GM12878 (cell line): ENCODE results near the gene NDST4. TPM values are rescaled to one million over a fixed set of nuclear protein-coding genes. Genes with fewer than 3 reads are reported as not detected.

Experiments used
- ATAC-seq: fragments of 200-7000 bp; cut with Tn5 transposase; 3 replicates; pipeline ENCODE4 v1.9.1; 2020; ENCODE audit warnings: mild to moderate bottlenecking, moderate library complexity
- BruUV-seq: library from RNA; stranded (reverse); fragments of 400-500 nt; replicated peaks from 2 replicates; lab custom pipeline; 2021; lab: Mats Ljungman, UMichigan
- CTCF ChIA-PET: fragments of 300-600 bp; sonication (Branson Sonifier 250); formaldehyde crosslinking; extraction: SDS; loops from one replicate; lab custom pipeline; 2021; ENCODE audit warnings: inconsistent platforms; lab: Yijun Ruan, JAX
- POLR2A ChIA-PET: fragments of 350-600 bp; formaldehyde crosslinking; extraction: SDS; loops from one replicate; lab custom pipeline; 2021; ENCODE audit warnings: inconsistent platforms; lab: Charles Lee
- RAD21 ChIA-PET: fragments of 300-600 bp; sonication (Branson Sonifier 250); formaldehyde crosslinking; loops from one replicate; lab custom pipeline; 2023; ENCODE audit warnings: antibody characterized with exemption; ENCODE audit not compliant: unreplicated experiment; lab: Charles Lee
- SMC1A ChIA-PET: fragments of 300-600 bp; sonication (Branson Sonifier 250); formaldehyde crosslinking; loops from one replicate; lab custom pipeline; 2023; ENCODE audit not compliant: unreplicated experiment, uncharacterized antibody; lab: Charles Lee
- DNase-seq: peaks from one replicate; pipeline ENCODE4 v3.0.0-alpha.2; 2011; ENCODE audit warnings: low read depth, low spot score
- FAIRE-seq: peaks from 3 replicates; lab custom pipeline; 2011; peaks lifted over from hg19 to GRCh38; lab: Jason Lieb, UNC
- H2AFZ ChIP-seq: 2 replicates; pipeline ENCODE4 v1.6.0; 2011; ENCODE audit warnings: low read depth, low read length, control low read depth; ENCODE audit not compliant: control insufficient read depth
- H3K27ac ChIP-seq: 2 replicates; pipeline ENCODE4 v1.5.1; 2011; ENCODE audit warnings: control low read depth; ENCODE audit not compliant: control insufficient read depth, insufficient read depth
- H3K27me3 ChIP-seq, 2 experiments: replicated peaks in 1 of 2; 2 replicates each; pipeline versions ENCODE4 v1.6.0 to v1.6.1; 2011; ENCODE audit warnings: low read length in 1 of 2; ENCODE audit not compliant: control insufficient read depth in 2 of 2, insufficient read depth in 2 of 2
- H3K36me3 ChIP-seq, 2 experiments: 2 replicates each; pipeline ENCODE4 v1.5.1; 2011; ENCODE audit warnings: low read length in 1 of 2; ENCODE audit not compliant: control insufficient read depth in 2 of 2, insufficient read depth in 2 of 2
- H3K4me1 ChIP-seq: 2 replicates; pipeline ENCODE4 v1.6.1; 2011; ENCODE audit warnings: mild to moderate bottlenecking, low read length, moderate library complexity, mixed read lengths; ENCODE audit not compliant: control insufficient read depth, insufficient read depth
- H3K4me2 ChIP-seq: 2 replicates; pipeline ENCODE4 v1.6.0; 2011; ENCODE audit warnings: control low read depth; ENCODE audit not compliant: control insufficient read depth, insufficient read depth
- H3K4me3 ChIP-seq: fragments of 200-600 bp; sonication (generic); 2 replicates; pipeline ENCODE4 v1.5.1; 2016
- H3K79me2 ChIP-seq: 2 replicates; pipeline ENCODE4 v1.6.0; 2011; ENCODE audit warnings: low read length; ENCODE audit not compliant: control insufficient read depth, insufficient read depth
- H3K9ac ChIP-seq: 2 replicates; pipeline ENCODE4 v1.8.0; 2011; ENCODE audit warnings: low read length, control low read depth, mixed read lengths; ENCODE audit not compliant: control insufficient read depth, insufficient read depth
- H3K9me3 ChIP-seq: replicated peaks from 3 replicates; pipeline ENCODE4 v1.5.1; 2011; ENCODE audit warnings: mild to moderate bottlenecking, low read length; ENCODE audit not compliant: control insufficient read depth, insufficient read depth
- H4K20me1 ChIP-seq: 2 replicates; pipeline ENCODE4 v1.6.0; 2011; ENCODE audit not compliant: control insufficient read depth, insufficient read depth
- CEBPB ChIP-seq, 2 experiments: fragments of 150-350 bp in 1 of 2; IDR thresholded peaks; 2 replicates each; pipeline ENCODE4 v1.6.1; 2012 to 2014; ENCODE audit warnings: low read depth in 2 of 2, low read length in 2 of 2, borderline replicate concordance in 1 of 2, inconsistent platforms in 1 of 2
- CREM ChIP-seq: IDR thresholded peaks from 2 replicates; pipeline ENCODE4 v1.6.1; 2014; ENCODE audit warnings: antibody characterized with exemption, low read depth
- EP300 ChIP-seq, 2 experiments: fragments of 150-350 bp in 1 of 2; IDR thresholded peaks; 2 replicates each; pipeline ENCODE4 v1.6.1; 2011 to 2012; ENCODE audit warnings: low read depth in 2 of 2, low read length in 2 of 2, borderline replicate concordance in 1 of 2, improper control_type of control experiment in 1 of 2, inconsistent platforms in 1 of 2; ENCODE audit not compliant: control insufficient read depth in 1 of 2
- FOS ChIP-seq: IDR thresholded peaks from 3 replicates; pipeline ENCODE4 v1.6.1; 2011; ENCODE audit warnings: borderline replicate concordance; ENCODE audit not compliant: insufficient read length; ENCODE audit errors: extremely low read depth
- HDAC2 ChIP-seq: fragments of 200-600 bp; sonication (generic); IDR thresholded peaks from 2 replicates; pipeline ENCODE4 v1.6.1; 2017
- IKZF1 ChIP-seq: fragments of 450-650 bp; conservative IDR thresholded peaks from 2 replicates; pipeline ENCODE4 v1.6.1; 2017; ENCODE audit warnings: antibody characterized with exemption, mild to moderate bottlenecking
- IRF4 ChIP-seq: IDR thresholded peaks from 2 replicates; pipeline ENCODE4 v1.6.1; 2011; ENCODE audit warnings: low read depth, low read length
- JUND ChIP-seq: IDR thresholded peaks from 2 replicates; pipeline ENCODE4 v1.6.1; 2012; ENCODE audit warnings: low read depth, mild to moderate bottlenecking, low read length, improper control_type of control experiment, moderate library complexity
- KAT2A ChIP-seq: conservative IDR thresholded peaks from 2 replicates; pipeline ENCODE4 v1.6.1; 2011; ENCODE audit warnings: low read depth, low read length; ENCODE audit not compliant: control insufficient read depth
- KLF5 ChIP-seq: fragments of 450-650 bp; IDR thresholded peaks from 2 replicates; pipeline ENCODE4 v1.6.1; 2014; ENCODE audit warnings: mild to moderate bottlenecking; ENCODE audit not compliant: partially characterized antibody
- PAX8 ChIP-seq: fragments of 450-650 bp; IDR thresholded peaks from 2 replicates; pipeline ENCODE4 v1.6.1; 2017; ENCODE audit warnings: mild to moderate bottlenecking, moderate library complexity
- PML ChIP-seq: IDR thresholded peaks from 2 replicates; pipeline ENCODE4 v1.6.1; 2012; ENCODE audit warnings: low read length, inconsistent platforms
- RAD51 ChIP-seq: fragments of 450-650 bp; IDR thresholded peaks from 2 replicates; pipeline ENCODE4 v1.6.1; 2016; ENCODE audit warnings: moderate library complexity, mild to moderate bottlenecking, inconsistent platforms
- SMC3 ChIP-seq: IDR thresholded peaks from 2 replicates; pipeline ENCODE4 v1.6.1; 2011; ENCODE audit warnings: low read length, improper control_type of control experiment, borderline replicate concordance
- SUPT20H ChIP-seq: IDR thresholded peaks from 2 replicates; pipeline ENCODE4 v1.6.1; 2011; ENCODE audit warnings: low read depth, mild to moderate bottlenecking, low read length, moderate library complexity, borderline replicate concordance; ENCODE audit not compliant: control insufficient read depth
- TBL1XR1 ChIP-seq: IDR thresholded peaks from 2 replicates; pipeline ENCODE4 v1.6.1; 2012; ENCODE audit warnings: low read depth, low read length, improper control_type of control experiment
- TCF7 ChIP-seq: IDR thresholded peaks from 2 replicates; pipeline ENCODE4 v1.6.1; 2014; ENCODE audit warnings: antibody characterized with exemption, borderline replicate concordance
- ZNF207 ChIP-seq: fragments of 450-650 bp; IDR thresholded peaks from 2 replicates; pipeline ENCODE4 v1.6.1; 2014; ENCODE audit warnings: antibody characterized with exemption, mild to moderate bottlenecking, borderline replicate concordance
- WGBS: methylation state at CpG from one replicate; pipeline ENCODE4 v1.1.6; 2016; ENCODE audit warnings: low lambda C conversion rate; ENCODE audit not compliant: insufficient replicate concordance, insufficient coverage; ENCODE audit errors: missing lambda C conversion rate; 5-methylcytosine and 5-hydroxymethylcytosine counted together
- in situ Hi-C: fragments of 300-500 bp; cut with MboI; formaldehyde crosslinking; loops from 9 replicates; pipeline ENCODE4 v1.14.3; 2018; ENCODE audit warnings: mixed read lengths
- intact Hi-C: fragments of 100-400 bp; cut with micrococcal nuclease; formaldehyde crosslinking; loops from one replicate; pipeline ENCODE4 v1.14.2; 2022; ENCODE audit not compliant: unreplicated experiment
- polyA plus RNA-seq, 11 experiments: library from polyadenylated mRNA; depleted of rRNA in 4 of 11; unstranded in 6 of 11; stranded (reverse) in 5 of 11; fragments of >200 nt; fragmentation: Nextera tagmentation in 4 of 11; fragmentation: Illumina TruSeq in 1 of 11; extraction: Ambion mirVana in 4 of 11; extraction: Trizol in 1 of 11; gene quantifications; 1 replicate in 1 of 11; 2 replicates in 10 of 11; pipeline versions ENCODE4 v1.2.1 to v1.2.3, GENCODE V29; 2011 to 2016; ENCODE audit warnings: inconsistent platforms in 2 of 11, missing spikeins in 2 of 11, low read depth in 1 of 11
- total RNA-seq, 4 experiments: library from RNA; depleted of rRNA in 3 of 4; stranded (reverse); fragments of >200 nt in 3 of 4; fragmentation: Illumina TruSeq in 1 of 4; extraction: Trizol in 1 of 4; gene quantifications; 2 replicates each; pipeline versions ENCODE4 v1.2.1 to v1.2.3, GENCODE V29; 2013 to 2021
- TF ChIP-seq, protein P1 (sequence below): IDR thresholded peaks from 2 replicates; pipeline ENCODE4 v1.6.1; 2012; ENCODE audit warnings: improper control_type of control experiment, low read depth, low read length; ENCODE audit not compliant: insufficient replicate concordance
- TF ChIP-seq, protein P2 (sequence below): fragments of 450-650 bp; IDR thresholded peaks from 2 replicates; pipeline ENCODE4 v1.6.1; 2014; ENCODE audit warnings: mild to moderate bottlenecking

Gene NDST4
- total and polyA plus RNA-seq, 10 of the 15 experiments (the other 5 are each of a cell fraction or from before 2014, with no cell fraction given) = 0.04 to 0.11 (median 0.07) TPM; not detected in 6

DNA sequence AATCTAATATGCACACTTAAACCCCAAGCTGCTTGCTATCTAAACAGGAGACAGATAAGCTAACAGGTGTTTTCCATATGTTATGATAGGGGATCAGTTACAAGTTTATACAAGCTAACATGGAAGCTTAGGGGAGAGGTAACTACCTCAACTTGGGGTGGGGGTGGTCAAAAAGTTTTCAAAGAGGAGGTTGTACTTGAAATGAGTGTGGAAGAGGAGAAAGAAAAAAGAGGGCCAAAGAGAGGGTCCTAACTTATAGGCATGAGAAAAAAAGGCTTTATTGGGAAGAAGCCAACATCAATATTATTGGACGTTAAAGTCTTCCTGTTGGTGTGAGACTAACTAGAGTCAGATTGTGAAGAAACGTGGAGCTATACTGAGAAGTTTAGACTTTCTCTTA is 205.9 kb downstream of the NDST4 start:
- in situ Hi-C loops = no loop called here
- 3% methylated on average over 2 of the region's 2 CpGs for WGBS

More for the DNA sequence above, 205.9 kb downstream of the NDST4 start:
- ChIA-PET CTCF (interaction anchor here (0.9 kb wide), 1 partner anchor 9 kb away, joined by 3 read pairs; no protein-coding TSS in a partner anchor), POLR2A (no interaction called here), RAD21 (no interaction called here)
- H3K9ac ChIP-seq = no peak overlapping the region
- H3K27me3 ChIP-seq = no peaks in the 10 kb centered on the region
- H3K4me2 ChIP-seq = no peak overlapping the region
- H3K36me3 ChIP-seq = no peaks in the 10 kb centered on the region
- no peak for ATAC-seq
- H3K9me3 ChIP-seq = no peaks in the 10 kb centered on the region
- BruUV-seq = no TSS peak
- intact Hi-C loops = no loop called here
- TF ChIP-seq, protein P1, sequence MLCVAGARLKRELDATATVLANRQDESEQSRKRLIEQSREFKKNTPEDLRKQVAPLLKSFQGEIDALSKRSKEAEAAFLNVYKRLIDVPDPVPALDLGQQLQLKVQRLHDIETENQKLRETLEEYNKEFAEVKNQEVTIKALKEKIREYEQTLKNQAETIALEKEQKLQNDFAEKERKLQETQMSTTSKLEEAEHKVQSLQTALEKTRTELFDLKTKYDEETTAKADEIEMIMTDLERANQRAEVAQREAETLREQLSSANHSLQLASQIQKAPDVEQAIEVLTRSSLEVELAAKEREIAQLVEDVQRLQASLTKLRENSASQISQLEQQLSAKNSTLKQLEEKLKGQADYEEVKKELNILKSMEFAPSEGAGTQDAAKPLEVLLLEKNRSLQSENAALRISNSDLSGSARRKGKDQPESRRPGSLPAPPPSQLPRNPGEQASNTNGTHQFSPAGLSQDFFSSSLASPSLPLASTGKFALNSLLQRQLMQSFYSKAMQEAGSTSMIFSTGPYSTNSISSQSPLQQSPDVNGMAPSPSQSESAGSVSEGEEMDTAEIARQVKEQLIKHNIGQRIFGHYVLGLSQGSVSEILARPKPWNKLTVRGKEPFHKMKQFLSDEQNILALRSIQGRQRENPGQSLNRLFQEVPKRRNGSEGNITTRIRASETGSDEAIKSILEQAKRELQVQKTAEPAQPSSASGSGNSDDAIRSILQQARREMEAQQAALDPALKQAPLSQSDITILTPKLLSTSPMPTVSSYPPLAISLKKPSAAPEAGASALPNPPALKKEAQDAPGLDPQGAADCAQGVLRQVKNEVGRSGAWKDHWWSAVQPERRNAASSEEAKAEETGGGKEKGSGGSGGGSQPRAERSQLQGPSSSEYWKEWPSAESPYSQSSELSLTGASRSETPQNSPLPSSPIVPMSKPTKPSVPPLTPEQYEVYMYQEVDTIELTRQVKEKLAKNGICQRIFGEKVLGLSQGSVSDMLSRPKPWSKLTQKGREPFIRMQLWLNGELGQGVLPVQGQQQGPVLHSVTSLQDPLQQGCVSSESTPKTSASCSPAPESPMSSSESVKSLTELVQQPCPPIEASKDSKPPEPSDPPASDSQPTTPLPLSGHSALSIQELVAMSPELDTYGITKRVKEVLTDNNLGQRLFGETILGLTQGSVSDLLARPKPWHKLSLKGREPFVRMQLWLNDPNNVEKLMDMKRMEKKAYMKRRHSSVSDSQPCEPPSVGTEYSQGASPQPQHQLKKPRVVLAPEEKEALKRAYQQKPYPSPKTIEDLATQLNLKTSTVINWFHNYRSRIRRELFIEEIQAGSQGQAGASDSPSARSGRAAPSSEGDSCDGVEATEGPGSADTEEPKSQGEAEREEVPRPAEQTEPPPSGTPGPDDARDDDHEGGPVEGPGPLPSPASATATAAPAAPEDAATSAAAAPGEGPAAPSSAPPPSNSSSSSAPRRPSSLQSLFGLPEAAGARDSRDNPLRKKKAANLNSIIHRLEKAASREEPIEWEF = no peak
- no peak for TF ChIP-seq TBL1XR1
- no peak for TF ChIP-seq EP300 (IDR thresholded peaks at IDR 0.05; ENCODE audit: borderline replicate concordance in 1 of 2, control insufficient read depth in 1 of 2, low read depth in 2 of 2, low read length in 2 of 2)
- TF ChIP-seq PAX8 = no peak
- no peak for TF ChIP-seq TCF7
- TF ChIP-seq KLF5 = no peak
- TF ChIP-seq PML = no peak
- TF ChIP-seq HDAC2 = no peak
- no peak for TF ChIP-seq FOS
- TF ChIP-seq IKZF1 = no peak
- no peak for TF ChIP-seq ZNF207
- TF ChIP-seq IRF4 = no peak
- no peak for TF ChIP-seq RAD51
- no peak for TF ChIP-seq SUPT20H
- TF ChIP-seq KAT2A = no peak
- no peak for TF ChIP-seq JUND
- no peak for TF ChIP-seq CREM
- no peak for TF ChIP-seq CEBPB (IDR thresholded peaks at IDR 0.05; ENCODE audit: borderline replicate concordance in 1 of 2, low read depth in 2 of 2, low read length in 2 of 2)
- TF ChIP-seq, protein P2, sequence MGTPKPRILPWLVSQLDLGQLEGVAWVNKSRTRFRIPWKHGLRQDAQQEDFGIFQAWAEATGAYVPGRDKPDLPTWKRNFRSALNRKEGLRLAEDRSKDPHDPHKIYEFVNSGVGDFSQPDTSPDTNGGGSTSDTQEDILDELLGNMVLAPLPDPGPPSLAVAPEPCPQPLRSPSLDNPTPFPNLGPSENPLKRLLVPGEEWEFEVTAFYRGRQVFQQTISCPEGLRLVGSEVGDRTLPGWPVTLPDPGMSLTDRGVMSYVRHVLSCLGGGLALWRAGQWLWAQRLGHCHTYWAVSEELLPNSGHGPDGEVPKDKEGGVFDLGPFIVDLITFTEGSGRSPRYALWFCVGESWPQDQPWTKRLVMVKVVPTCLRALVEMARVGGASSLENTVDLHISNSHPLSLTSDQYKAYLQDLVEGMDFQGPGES = no peak
- TF ChIP-seq SMC3 = no peak
- TF ChIP-seq, all 136 proteins: peak for 0
- Histone ChIP-seq H3K27ac (no peak overlapping the region), H3K4me3 (no peak overlapping the region), H4K20me1 (no peaks in the 10 kb centered on the region), H3K4me1 (no peaks in the 10 kb centered on the region), H2AFZ (no peak overlapping the region), H3K79me2 (no peaks in the 10 kb centered on the region)
- DNase-seq (no peak), FAIRE-seq (no peak)
- SMC1A ChIA-PET = interaction anchor here (1.0 to 1.5 kb wide), 3 partner anchors 15 to 26 kb away, joined by 3 to 5 read pairs (median 4); no protein-coding TSS in a partner anchor
